Lung (tissue), 12 donors: Measurements from ENCODE around the gene PLEKHA4. TPM values are rescaled to one million over a fixed set of nuclear protein-coding genes. Genes with fewer than 3 reads are reported as not detected.
"Not testable (repeated sequence)": the region's sequence is repeated elsewhere in the genome, so short reads cannot be mapped to it uniquely, and the experiment has no call there.

Source experiments
- ATAC-seq: fragments of 200-7000 bp; cut with Tn5 transposase; one replicate; pipeline ENCODE4 v1.9.1; 2020; ENCODE audit warnings: moderate number of reproducible peaks; ENCODE audit not compliant: insufficient read depth, low FRiP score
- DNase-seq, 3 donors: peaks; one replicate each; pipeline ENCODE4 v3.0.0-alpha.2; 2013 to 2017
- H3K27ac ChIP-seq, 2 donors: one replicate each; pipeline ENCODE4 v1.5.1; 2013; ENCODE audit warnings: mild to moderate bottlenecking in 2 of 2, moderate library complexity in 2 of 2, control low read depth in 1 of 2, inconsistent platforms in 1 of 2, low read depth in 1 of 2, low read length in 1 of 2
- H3K27me3 ChIP-seq, 3 donors: one replicate each; pipeline ENCODE4 v1.5.1; 2013; ENCODE audit warnings: low read length in 2 of 3; ENCODE audit not compliant: control insufficient read depth in 3 of 3, insufficient read depth in 3 of 3
- H3K36me3 ChIP-seq, 4 donors: one replicate each; pipeline ENCODE4 v1.5.1; 2013; ENCODE audit warnings: low read length in 4 of 4, mild to moderate bottlenecking in 1 of 4, moderate library complexity in 1 of 4; ENCODE audit not compliant: control insufficient read depth in 4 of 4, insufficient read depth in 4 of 4
- H3K4me1 ChIP-seq, 5 donors: one replicate each; pipeline ENCODE4 v1.5.1; 2013; ENCODE audit warnings: low read length in 5 of 5, mild to moderate bottlenecking in 2 of 5, moderate library complexity in 1 of 5; ENCODE audit not compliant: control insufficient read depth in 5 of 5, insufficient read depth in 5 of 5
- H3K4me3 ChIP-seq: one replicate; pipeline ENCODE4 v1.5.1; 2013; ENCODE audit warnings: mild to moderate bottlenecking, control low read depth, moderate library complexity
- H3K9ac ChIP-seq, 2 donors: one replicate each; pipeline ENCODE4 v1.5.1; 2013; ENCODE audit warnings: low read length in 2 of 2, control low read depth in 1 of 2; ENCODE audit not compliant: insufficient read depth in 1 of 2
- H3K9me3 ChIP-seq, 4 donors: one replicate each; pipeline ENCODE4 v1.5.1; 2013; ENCODE audit warnings: low read length in 3 of 4, mild to moderate bottlenecking in 1 of 4, moderate library complexity in 1 of 4; ENCODE audit not compliant: control insufficient read depth in 4 of 4, insufficient read depth in 3 of 4
- CTCF ChIP-seq: IDR thresholded peaks from 2 replicates; pipeline ENCODE4 v1.5.1; 2012; ENCODE audit warnings: mild to moderate bottlenecking; ENCODE audit errors: control extremely low read depth, extremely low read depth
- WGBS, 2 donors: extraction: QIAGEN DNeasy Blood & Tissue Kit; methylation state at CpG; one replicate each; pipeline ENCODE4 v1.1.7; 2013; 5-methylcytosine and 5-hydroxymethylcytosine counted together
- polyA plus RNA-seq, 2 donors: library from polyadenylated mRNA; stranded (reverse); fragments of 200-250 nt; gene quantifications; one replicate each; pipeline ENCODE4 v1.2.1, GENCODE V29; 2013
- total RNA-seq, 2 donors: library from RNA; depleted of rRNA in 1 of 2; stranded (reverse); fragments of >200 nt in 1 of 2; gene quantifications; one replicate each; pipeline ENCODE4 v1.2.1, GENCODE V29; 2014 to 2021
- donor health status: control.
- donor health status: control.
- donor health status: Bipolar disorder and iron deficiency.
- donor health status: healthy.
- donor health status: DM: yes; HTN: yes; CAD: no.

Gene PLEKHA4
- total and polyA plus RNA-seq, 4 donors, result 8.4 to 57.7 (median 20.7) TPM

GRCh38 chr19:48854103-48854502 is 14.3 kb downstream of the PLEKHA4 start:
- no peaks in the 10 kb centered on the region for H3K9me3 ChIP-seq
- ATAC-seq, result no peak
- 88 to 95% methylated on average over 7 of the region's 7 CpGs for WGBS, 2 donors
- DNase-seq, result no peak
- H3K27me3 ChIP-seq, result no peaks in the 10 kb centered on the region
- H3K9ac ChIP-seq, result no peak overlapping the region
- no peaks in the 10 kb centered on the region for H3K36me3 ChIP-seq
- no peak for TF ChIP-seq CTCF
- no peaks in the 10 kb centered on the region for H3K4me1 ChIP-seq
- H3K27ac ChIP-seq, result no peak overlapping the region
- no peak overlapping the region for H3K4me3 ChIP-seq

- ATAC-seq (no peak), DNase-seq (no peak)
- Histone ChIP-seq H3K27me3 (no peaks in the 10 kb centered on the region), H3K9ac (no peak overlapping the region), H3K27ac (no peak overlapping the region), H3K4me1 (no peaks in the 10 kb centered on the region), H3K4me3 (no peak overlapping the region), H3K9me3 (no peaks in the 10 kb centered on the region), H3K36me3 (no peaks in the 10 kb centered on the region)
- no peak for TF ChIP-seq CTCF
- WGBS, 2 donors, result 92 to 98% methylated on average over 8 of the region's 8 CpGs
Measured at GRCh38 chr19:48853483-48853882, 14.9 kb downstream of the PLEKHA4 start.

GRCh38 chr19:48852292-48852691 is 16.1 kb downstream of the PLEKHA4 start:
- H3K4me1 ChIP-seq, result no peaks in the 10 kb centered on the region
- no peaks in the 10 kb centered on the region for H3K27me3 ChIP-seq
- no peak overlapping the region for H3K9ac ChIP-seq
- DNase-seq (no peak), ATAC-seq (no peak)
- no peaks in the 10 kb centered on the region for H3K9me3 ChIP-seq
- 94 to 99% methylated on average over 4 of the region's 4 CpGs for WGBS, 2 donors
- H3K27ac ChIP-seq, result no peak overlapping the region
- no peak overlapping the region for H3K4me3 ChIP-seq
- H3K36me3 ChIP-seq, result peaks cover 0 to 3% (median 0%) of the 10 kb centered on the region in 4 donors
- no peak for TF ChIP-seq CTCF

GRCh38 chr19:48846659-48847058 is 21.8 kb downstream of the PLEKHA4 start:
- not testable (repeated sequence) for ATAC-seq

More at GRCh38 chr19:48846659-48847058, 21.8 kb downstream of the PLEKHA4 start:
- H3K4me1 ChIP-seq, DNase-seq, H3K4me3 ChIP-seq, H3K27ac ChIP-seq, H3K9me3 ChIP-seq, H3K27me3 ChIP-seq, H3K9ac ChIP-seq: not testable (repeated sequence)
- H3K36me3 ChIP-seq, result peaks cover 0 to 12% (median 6%) of the 10 kb centered on the region in 4 donors
- WGBS, 2 donors, result 95 to 97% methylated on average over 3 of the region's 3 CpGs
